GM18526 (cell line): ENCODE data around the gene UPK1B.

ENCODE experiments used
- POLR2A ChIP-seq: IDR thresholded peaks from 3 replicates; pipeline ENCODE4 v1.6.1; 2011; ENCODE audit not compliant: insufficient read length; ENCODE audit errors: extremely low read depth

The UPK1B gene

DNA sequence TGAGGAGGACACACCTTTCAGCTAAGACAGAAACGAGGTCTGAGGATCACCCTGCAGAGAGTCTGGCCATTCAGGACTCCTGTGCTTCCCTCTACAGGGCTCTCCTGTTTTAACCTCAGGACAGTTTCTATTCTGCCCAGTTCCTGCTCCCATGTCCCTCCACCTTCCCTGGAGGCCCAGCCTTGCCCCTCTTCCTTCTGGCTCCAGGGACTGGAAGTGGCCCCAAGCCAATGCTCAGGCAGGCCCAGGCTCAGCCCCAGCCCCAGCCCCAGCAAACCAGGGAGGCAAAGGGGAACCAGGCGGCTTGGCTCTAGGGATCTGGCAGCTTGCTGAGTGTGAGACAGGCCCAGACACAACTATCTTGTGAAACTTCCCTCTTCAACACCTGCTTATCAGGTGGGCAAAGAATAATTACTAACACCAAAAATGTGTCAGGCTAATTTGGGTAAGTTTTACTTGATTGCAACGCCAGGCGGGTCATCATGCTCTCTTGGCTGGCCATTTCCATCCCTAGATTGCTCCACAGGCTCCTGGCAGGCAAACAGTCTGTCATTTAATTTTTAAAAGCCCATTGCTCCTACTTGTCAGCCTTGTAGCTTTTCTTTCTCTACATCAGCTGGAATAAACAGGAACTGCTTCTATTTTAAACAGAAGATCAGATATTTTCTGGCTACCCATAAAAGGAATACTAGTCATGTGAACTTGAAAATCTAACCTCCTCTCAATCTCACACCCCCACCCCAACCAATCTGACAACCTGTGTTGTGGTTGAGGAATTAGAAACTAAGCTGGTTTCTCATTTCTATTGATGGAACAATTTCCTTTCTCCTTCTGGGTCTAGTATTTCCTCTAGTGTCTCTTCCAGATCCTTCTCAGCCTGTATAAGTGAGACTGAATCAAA, 33.5 kb downstream of the UPK1B start:
- no peak for TF ChIP-seq POLR2A

DNA sequence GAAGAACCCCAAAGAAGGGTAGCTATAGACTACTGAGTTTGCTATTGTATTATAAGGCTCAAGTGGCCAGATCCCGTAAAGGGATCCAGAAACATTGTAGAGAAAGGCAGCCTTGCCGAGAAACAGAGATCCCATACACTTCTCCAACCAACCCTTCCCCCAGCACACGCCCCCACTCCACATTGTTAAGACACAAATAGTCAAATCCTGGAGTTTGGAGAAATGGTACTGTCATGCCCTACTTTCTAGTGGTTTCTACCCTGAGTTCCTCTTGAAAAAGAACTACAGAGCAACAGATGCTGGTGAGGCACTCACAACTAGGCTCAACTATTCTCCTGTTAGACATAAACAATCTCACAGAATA, 34.1 kb downstream of the UPK1B start:
- no peak for TF ChIP-seq POLR2A

GRCh38 chr3:119211193-119211592, 37.8 kb downstream of the UPK1B start:
- no peak for TF ChIP-seq POLR2A

DNA sequence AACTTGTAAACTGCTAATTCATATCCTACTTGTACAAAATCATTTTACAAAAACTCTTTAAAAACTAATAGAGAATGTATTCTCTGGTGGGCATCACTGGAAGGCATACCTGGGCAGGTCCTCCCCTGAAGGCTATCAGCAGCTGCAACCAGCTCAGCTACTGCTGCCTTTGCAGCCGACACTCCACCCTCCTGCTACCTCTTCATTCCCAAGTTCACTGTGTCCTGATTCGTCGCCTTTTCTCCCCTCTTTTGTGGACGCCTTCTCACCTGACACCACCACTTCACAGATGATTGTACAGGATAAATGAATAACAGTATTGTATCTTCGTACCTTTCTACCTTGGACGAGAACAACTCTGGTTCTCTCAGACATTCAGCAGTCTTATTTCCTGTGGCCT, 38.4 kb downstream of the UPK1B start:
- TF ChIP-seq POLR2A = no peak

DNA sequence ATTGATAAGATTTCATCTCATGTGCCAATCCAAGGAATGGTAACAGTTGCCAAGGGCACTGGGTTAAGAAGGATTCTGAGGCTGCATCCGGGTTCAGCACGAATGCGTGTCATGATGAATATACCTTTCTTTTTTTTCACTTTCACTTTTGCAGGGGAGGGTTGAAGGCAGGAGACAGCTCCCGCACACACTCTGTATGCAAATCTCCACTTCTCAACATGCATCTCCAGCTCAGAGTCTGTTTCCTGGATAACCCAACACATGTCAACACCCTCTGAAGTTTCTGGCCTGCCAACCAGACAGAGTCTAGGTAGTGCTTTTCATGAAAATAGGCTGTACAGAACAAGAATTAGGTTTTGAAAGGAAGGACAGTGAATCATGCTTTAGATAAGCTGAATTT, 45.7 kb downstream of the UPK1B start:
- no peak for TF ChIP-seq POLR2A

DNA sequence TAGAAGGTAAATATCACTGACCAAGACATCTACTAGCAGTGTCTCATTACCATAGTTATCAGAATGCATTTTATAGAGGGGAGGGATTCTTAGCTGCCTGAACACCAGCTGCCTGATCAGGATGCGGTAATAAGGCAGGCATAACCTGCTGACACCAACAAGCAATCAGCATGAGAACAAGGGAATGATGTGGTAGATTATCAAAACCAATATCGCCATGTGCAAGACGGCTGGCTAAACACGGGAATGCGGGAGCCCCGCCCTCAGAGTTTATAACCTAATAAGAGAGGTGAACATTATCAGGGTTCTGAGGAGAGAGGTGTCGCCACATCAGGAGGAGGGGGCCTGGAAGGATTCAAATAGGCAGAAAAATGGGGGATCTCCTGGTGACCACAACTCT, 46.8 kb downstream of the UPK1B start:
- no peak for TF ChIP-seq POLR2A

DNA sequence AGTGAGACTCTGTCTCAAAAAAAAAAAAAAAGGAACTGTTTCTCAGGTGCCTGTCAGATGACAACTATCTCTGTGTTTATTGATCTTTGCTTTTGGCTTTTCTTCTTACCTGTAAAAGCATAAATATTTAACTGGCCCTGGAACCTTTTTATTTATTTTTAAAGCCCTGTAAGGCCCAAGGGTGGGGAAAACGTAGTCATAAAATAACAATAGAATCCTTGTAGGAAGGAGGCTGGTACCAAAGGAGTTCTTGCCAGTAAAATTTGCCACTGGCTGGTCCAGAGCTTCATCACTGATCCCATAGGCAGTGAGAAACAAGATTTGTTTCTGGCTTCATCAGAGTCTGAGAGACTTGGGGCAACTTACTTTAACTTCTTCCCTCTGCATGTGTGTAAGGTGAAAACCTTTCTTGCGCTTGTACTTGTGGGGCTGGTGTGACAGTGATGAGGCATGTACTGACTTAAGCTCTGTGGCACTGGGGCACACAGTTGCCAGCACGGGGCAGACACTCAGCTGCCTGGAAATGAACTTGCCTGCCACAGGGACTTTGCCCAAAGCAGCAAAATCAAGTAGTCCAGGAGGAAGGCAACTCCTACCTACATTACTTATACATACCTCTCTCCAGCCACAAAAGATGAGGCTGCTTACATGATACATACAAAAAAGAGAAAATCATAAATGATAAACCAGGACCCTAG, 47.7 kb downstream of the UPK1B start:
- TF ChIP-seq POLR2A = no peak

DNA sequence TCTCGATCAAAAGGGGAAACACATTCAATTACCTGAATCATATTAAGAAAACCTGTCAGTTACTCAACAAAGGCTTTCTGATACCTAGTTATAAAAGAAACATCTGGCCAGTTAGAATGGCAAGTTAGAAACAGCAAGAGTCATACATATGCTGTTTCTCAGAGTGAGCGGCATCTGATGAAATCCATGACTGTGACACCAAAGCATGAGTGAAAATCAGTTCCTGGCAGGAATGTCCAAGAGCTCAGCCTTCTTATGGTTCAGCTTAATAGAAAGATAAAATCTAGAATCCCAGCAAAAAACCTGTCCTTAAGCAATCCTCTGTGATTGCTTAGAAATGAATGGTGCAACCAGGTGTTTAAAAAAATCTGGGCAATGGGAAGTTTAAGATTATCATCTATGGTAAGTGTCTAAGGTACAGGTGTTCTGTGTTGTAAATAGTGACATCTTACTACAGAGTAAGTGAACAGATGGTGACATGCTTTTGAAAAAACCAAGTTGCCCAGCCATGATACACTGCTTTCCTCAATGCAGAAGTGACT, 48.5 kb downstream of the UPK1B start:
- TF ChIP-seq POLR2A = no peak

GRCh38 chr3:119222391-119222790, 49.0 kb downstream of the UPK1B start:
- no peak for TF ChIP-seq POLR2A

- no peak for TF ChIP-seq POLR2A
Observed at GRCh38 chr3:119223511-119223910, 50.1 kb downstream of the UPK1B start.

DNA sequence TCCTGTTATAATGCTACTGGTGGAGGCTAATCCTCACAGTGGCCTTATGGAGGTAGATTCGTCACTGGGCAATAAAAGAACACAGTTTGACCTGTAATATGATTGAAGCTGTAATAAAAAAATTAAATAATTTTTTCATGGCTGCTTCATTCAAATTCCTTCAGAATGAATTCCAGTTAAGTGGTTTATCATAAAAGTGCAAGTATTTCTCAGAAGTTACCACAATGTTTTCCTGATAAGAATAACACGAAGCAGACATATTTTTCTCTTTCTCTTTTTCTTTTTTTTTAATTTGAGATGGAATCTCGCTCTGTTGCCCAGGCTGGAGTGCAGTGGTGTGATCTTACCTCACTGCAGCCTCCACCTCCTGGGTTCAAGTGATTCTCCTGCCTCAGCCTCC, 51.7 kb downstream of the UPK1B start:
- no peak for TF ChIP-seq POLR2A

GRCh38 chr3:119227070-119227850, 53.9 kb downstream of the UPK1B start:
- TF ChIP-seq POLR2A = no peak

DNA sequence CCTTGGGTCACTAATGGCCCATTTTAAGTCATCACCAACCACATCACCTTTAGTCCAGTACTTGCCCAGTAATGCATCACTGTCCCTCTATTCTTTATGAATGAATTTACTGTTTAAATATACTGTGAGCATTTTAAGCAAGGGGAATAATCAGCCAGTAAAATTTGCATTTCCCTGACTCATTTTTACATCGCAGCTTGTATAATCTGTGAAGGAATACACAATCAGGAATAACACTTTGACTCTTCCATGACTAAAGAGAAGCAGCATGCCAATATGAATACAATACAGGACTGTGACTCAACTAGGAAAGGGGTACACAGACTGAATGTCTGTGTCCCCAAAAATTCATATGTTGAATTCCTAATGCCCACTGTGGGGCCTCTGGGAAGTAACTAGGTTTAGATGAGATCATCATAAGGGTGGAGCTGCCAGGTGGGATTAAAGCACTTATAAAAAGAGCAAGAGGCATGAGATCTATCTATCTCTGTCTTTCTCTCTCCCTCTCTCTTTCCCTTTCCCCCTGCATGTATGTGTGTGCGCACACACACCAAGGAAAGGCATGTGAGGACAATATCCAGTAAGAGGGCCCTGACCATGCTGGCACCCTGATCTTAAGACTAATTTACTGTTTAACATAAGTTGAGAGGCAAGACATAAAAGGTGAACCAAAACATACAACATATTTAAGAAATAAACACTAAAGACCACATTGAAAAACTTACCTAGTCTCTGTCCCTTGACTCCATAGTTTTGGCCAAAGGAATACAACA, 55.2 kb downstream of the UPK1B start:
- TF ChIP-seq POLR2A = no peak

DNA sequence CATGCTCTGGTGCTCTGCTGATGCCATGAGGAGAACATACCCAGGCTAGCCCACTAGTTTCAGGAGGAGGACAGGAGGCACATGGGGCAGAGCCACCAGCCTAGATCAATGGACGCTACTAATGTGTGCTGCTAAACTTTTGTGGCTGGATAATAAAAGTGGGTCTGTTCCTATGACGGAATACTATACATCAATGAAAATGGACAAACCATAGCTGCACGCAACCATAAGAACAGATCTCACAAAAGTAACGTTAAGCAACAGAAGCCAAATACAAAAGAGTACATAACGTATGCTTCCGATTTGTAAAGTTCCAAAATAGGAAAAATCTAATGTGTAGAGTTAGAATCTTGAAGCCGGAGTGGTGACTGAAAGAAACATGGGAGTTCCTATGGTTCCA, 55.8 kb downstream of the UPK1B start:
- TF ChIP-seq POLR2A = no peak

GRCh38 chr3:119230071-119230470, 56.7 kb downstream of the UPK1B start:
- no peak for TF ChIP-seq POLR2A

- no peak for TF ChIP-seq POLR2A
Observed at GRCh38 chr3:119230745-119231144, 57.3 kb downstream of the UPK1B start.
